Measurements from ENCODE around the gene UBE2E1. TPM values are rescaled to one million over a fixed set of nuclear protein-coding genes. Genes with fewer than 3 reads are reported as not detected.
A peak's percentile ranks its signal among the peaks of the same experiment; 100 is the strongest.

The UBE2E1 gene
- total and polyA plus RNA-seq, 8 donors, result 3.2 to 226 (median 78.1) TPM

DNA sequence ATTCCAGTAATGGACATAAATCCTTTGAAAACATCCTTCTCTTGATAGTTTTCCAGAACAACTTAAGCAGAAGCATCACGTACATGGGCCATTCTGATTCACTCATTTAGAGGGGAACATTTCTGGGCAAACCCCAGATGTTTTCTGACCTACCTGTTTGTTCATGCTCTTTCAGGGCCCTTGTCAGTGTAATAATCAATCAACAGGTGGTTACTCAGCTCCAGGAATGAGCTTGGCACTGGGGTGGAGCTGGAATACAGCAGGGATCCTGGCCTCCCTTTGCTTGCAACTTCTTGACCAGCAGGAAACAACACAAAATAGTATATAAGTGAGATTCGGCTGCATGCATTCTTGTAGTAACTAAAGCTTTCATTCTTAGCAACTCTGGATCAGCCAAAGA is 9.2 kb upstream of the UBE2E1 start:
- no peak overlapping the region for H3K27ac ChIP-seq
- DNase-seq, result peak in 1 of 2 donors; percentile 29
- no peaks in the 10 kb centered on the region for H3K27me3 ChIP-seq
- no peak overlapping the region for H3K4me3 ChIP-seq
- no peaks in the 10 kb centered on the region for H3K36me3 ChIP-seq
- 58 to 85% (median 70%) methylated on average over 2 of the region's 2 CpGs for WGBS, 5 donors
- H3K4me1 ChIP-seq, result no peaks in the 10 kb centered on the region
- H3K9me3 ChIP-seq, result no peaks in the 10 kb centered on the region
- TF ChIP-seq EP300 (IDR thresholded peaks at IDR 0.05) (no peak), POLR2A (IDR thresholded peaks at IDR 0.05) (no peak), POLR2AphosphoS5 (IDR thresholded peaks at IDR 0.05) (no peak)
- TF ChIP-seq, protein P1, sequence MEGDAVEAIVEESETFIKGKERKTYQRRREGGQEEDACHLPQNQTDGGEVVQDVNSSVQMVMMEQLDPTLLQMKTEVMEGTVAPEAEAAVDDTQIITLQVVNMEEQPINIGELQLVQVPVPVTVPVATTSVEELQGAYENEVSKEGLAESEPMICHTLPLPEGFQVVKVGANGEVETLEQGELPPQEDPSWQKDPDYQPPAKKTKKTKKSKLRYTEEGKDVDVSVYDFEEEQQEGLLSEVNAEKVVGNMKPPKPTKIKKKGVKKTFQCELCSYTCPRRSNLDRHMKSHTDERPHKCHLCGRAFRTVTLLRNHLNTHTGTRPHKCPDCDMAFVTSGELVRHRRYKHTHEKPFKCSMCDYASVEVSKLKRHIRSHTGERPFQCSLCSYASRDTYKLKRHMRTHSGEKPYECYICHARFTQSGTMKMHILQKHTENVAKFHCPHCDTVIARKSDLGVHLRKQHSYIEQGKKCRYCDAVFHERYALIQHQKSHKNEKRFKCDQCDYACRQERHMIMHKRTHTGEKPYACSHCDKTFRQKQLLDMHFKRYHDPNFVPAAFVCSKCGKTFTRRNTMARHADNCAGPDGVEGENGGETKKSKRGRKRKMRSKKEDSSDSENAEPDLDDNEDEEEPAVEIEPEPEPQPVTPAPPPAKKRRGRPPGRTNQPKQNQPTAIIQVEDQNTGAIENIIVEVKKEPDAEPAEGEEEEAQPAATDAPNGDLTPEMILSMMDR (IDR thresholded peaks at IDR 0.05), result no peak
- intact Hi-C loops (cut with DNase I; ENCODE audit: low total_unique reads), result no loop called here

DNA sequence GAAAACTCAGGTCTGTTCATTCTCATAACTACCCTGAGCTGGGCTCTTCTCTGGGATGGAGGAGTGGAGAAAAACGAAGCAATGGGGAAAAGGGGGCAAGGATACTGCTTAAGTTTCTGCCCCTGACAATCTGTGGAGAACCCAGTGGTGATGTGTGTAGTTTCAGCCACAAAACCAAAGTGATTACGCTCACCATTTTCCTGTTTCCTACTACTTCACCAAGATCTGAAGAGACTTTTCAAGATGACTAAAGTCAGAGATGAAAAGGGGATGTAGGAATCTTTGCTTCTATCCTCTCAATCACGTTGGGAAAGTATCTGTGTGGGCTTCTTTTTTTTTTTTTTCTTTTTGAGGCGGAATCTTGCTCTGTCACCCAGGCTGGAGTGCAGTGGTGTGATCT is 8.3 kb upstream of the UBE2E1 start:
- intact Hi-C loops (cut with DNase I; ENCODE audit: low total_unique reads), result no loop called here

DNA sequence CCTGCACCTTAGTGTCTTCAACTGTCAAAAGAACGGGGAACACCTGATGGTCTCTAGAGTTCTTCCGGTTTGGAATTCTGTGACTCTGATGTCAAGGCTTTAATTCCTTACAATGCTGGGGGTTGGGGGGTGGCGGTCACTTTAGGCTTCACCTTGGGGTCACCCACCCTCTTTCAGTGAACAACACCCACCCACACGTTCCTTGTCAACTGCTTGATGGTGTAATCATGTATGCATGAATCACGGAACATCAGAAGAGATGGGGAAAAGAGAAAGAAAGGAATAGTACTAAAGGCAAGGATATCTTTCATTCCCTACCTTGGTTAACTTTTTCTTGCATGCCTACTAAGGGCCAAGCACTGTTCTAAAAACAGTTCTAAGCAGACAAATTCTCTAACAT is 7.3 kb upstream of the UBE2E1 start:
- intact Hi-C loops (cut with DNase I; ENCODE audit: low total_unique reads), result no loop called here
- Histone ChIP-seq H3K9me3 (no peaks in the 10 kb centered on the region), H3K4me3 (no peak overlapping the region), H3K27me3 (no peaks in the 10 kb centered on the region), H3K36me3 (no peaks in the 10 kb centered on the region), H3K27ac (no peak overlapping the region), H3K4me1 (no peaks in the 10 kb centered on the region)
- no peak for DNase-seq
- 85 to 95% (median 89%) methylated on average over 5 of the region's 5 CpGs for WGBS, 5 donors
- TF ChIP-seq EP300 (IDR thresholded peaks at IDR 0.05) (no peak), POLR2A (IDR thresholded peaks at IDR 0.05) (no peak), POLR2AphosphoS5 (IDR thresholded peaks at IDR 0.05) (no peak)
- TF ChIP-seq, protein P1 (IDR thresholded peaks at IDR 0.05), result no peak

More for the DNA sequence above, 8.3 kb upstream of the UBE2E1 start:
- Histone ChIP-seq H3K27ac (no peak overlapping the region), H3K4me3 (no peak overlapping the region), H3K36me3 (no peaks in the 10 kb centered on the region), H3K9me3 (no peaks in the 10 kb centered on the region), H3K27me3 (no peaks in the 10 kb centered on the region), H3K4me1 (no peaks in the 10 kb centered on the region)
- no peak for DNase-seq
- TF ChIP-seq, protein P1 (IDR thresholded peaks at IDR 0.05), result no peak
- TF ChIP-seq EP300 (IDR thresholded peaks at IDR 0.05) (no peak), POLR2AphosphoS5 (IDR thresholded peaks at IDR 0.05) (no peak), POLR2A (IDR thresholded peaks at IDR 0.05) (no peak)
- WGBS, 5 donors, result 70 to 83% (median 81%) methylated on average over 4 of the region's 4 CpGs

GRCh38 chr3:23798876-23799275 is 6.9 kb upstream of the UBE2E1 start:
- TF ChIP-seq POLR2AphosphoS5 (IDR thresholded peaks at IDR 0.05) (no peak), POLR2A (IDR thresholded peaks at IDR 0.05) (no peak), EP300 (IDR thresholded peaks at IDR 0.05) (no peak)
- TF ChIP-seq, protein P1 (IDR thresholded peaks at IDR 0.05), result no peak
- intact Hi-C loops (cut with DNase I; ENCODE audit: low total_unique reads), result no loop called here
- WGBS, 5 donors, result 54 to 91% (median 86%) methylated on average over 3 of the region's 3 CpGs

More at GRCh38 chr3:23798876-23799275, 6.9 kb upstream of the UBE2E1 start:
- H3K4me1 ChIP-seq, result no peaks in the 10 kb centered on the region
- H3K27me3 ChIP-seq, result no peaks in the 10 kb centered on the region
- DNase-seq, result no peak
- no peak overlapping the region for H3K27ac ChIP-seq
- no peak overlapping the region for H3K4me3 ChIP-seq
- no peaks in the 10 kb centered on the region for H3K36me3 ChIP-seq
- H3K9me3 ChIP-seq, result no peaks in the 10 kb centered on the region

All from stomach (tissue), 9 donors.